ENCODE measurements around the gene UNC5B. TPM values are rescaled to one million over a fixed set of nuclear protein-coding genes. Genes with fewer than 3 reads are reported as not detected.

The UNC5B gene
- total RNA-seq, 1 experiment from 2014 or later = 22.0 TPM

GRCh38 chr10:71281646-71282322, 69.4 kb downstream of the UNC5B start (continued):
- TF ChIP-seq REST (IDR thresholded peaks at IDR 0.05; ENCODE audit: low read depth) (no peak), YY1 (IDR thresholded peaks at IDR 0.05; ENCODE audit: extremely low read depth, insufficient replicate concordance, low read depth, low read length) (no peak), JUND (IDR thresholded peaks at IDR 0.05) (no peak), SRF (IDR thresholded peaks at IDR 0.05; ENCODE audit: low read depth) (no peak), RAD21 (IDR thresholded peaks at IDR 0.05; ENCODE audit: low read depth) (no peak)

- no peaks in the 10 kb centered on the region for H3K79me2 ChIP-seq (ENCODE audit: insufficient read depth, low read length)
- H3K4me1 ChIP-seq (ENCODE audit: control insufficient read depth in 1 of 2, insufficient read depth in 2 of 2, low read length in 2 of 2) = no peaks in the 10 kb centered on the region
- H4K20me1 ChIP-seq (ENCODE audit: insufficient read depth) = no peaks in the 10 kb centered on the region
- H3K36me3 ChIP-seq (ENCODE audit: control insufficient read depth in 1 of 2, insufficient read depth in 2 of 2, low read length in 2 of 2) = peaks cover 0 to 6% of the 10 kb centered on the region in 2 experiments; a peak in 1 of 4 replicates
- intact Hi-C loops (cut with micrococcal nuclease) = no loop called here
- no peak overlapping the region for H3K9ac ChIP-seq (ENCODE audit: low read length)
- no peak for TF ChIP-seq ZNF274 (IDR thresholded peaks at IDR 0.05; ENCODE audit: low read depth, low read length)
- TF ChIP-seq SP1 (IDR thresholded peaks at IDR 0.05; ENCODE audit: low read depth) = no peak
- TF ChIP-seq CBX3 (IDR thresholded peaks at IDR 0.05; ENCODE audit: low read depth) = no peak
- no peak for TF ChIP-seq SRF (IDR thresholded peaks at IDR 0.05; ENCODE audit: low read depth)
- TF ChIP-seq EZH2phosphoT487 (IDR thresholded peaks at IDR 0.05; ENCODE audit: borderline replicate concordance) = no peak
- no peak for TF ChIP-seq ZBTB33 (IDR thresholded peaks at IDR 0.05; ENCODE audit: extremely low read depth, insufficient replicate concordance, low read length)
- TF ChIP-seq ATF3 (IDR thresholded peaks at IDR 0.05) = no peak
- no peak for TF ChIP-seq FOSL1 (IDR thresholded peaks at IDR 0.05; ENCODE audit: low read depth)
- no peak overlapping the region for H3K4me3 ChIP-seq (replicated peaks in 1 of 2; ENCODE audit: low read depth in 1 of 2, low read length in 2 of 2)
- no peak overlapping the region for H3K4me2 ChIP-seq (ENCODE audit: low read length)
- DNase-seq (ENCODE audit: low read depth, low spot score) (no peak), ATAC-seq (no peak)
- H3K9me3 ChIP-seq (ENCODE audit: control insufficient read depth in 1 of 2, insufficient read depth in 1 of 2, low read depth in 1 of 2, low read length in 2 of 2) = no peaks in the 10 kb centered on the region
- POLR2A ChIA-PET = no interaction called here
- no TSS peak for BruUV-seq (replicated peaks)
- CTCF ChIA-PET = interaction anchor here (2.0 kb wide), 1 partner anchor 379 kb away, joined by 6 read pairs; no protein-coding TSS in a partner anchor
- no peaks in the 10 kb centered on the region for H3K27me3 ChIP-seq (ENCODE audit: insufficient read depth, low read length)
- RAD21 ChIA-PET (ENCODE audit: low non-redundant PET in 1 of 2, low total read pairs in 2 of 2, uncharacterized antibody in 2 of 2, unreplicated experiment in 2 of 2) = no interaction called here
- no peaks in the 10 kb centered on the region for H3K9me2 ChIP-seq (ENCODE audit: insufficient read depth)
- no peak overlapping the region for H3K27ac ChIP-seq (ENCODE audit: low read depth, low read length)
- no peak overlapping the region for H2AFZ ChIP-seq (ENCODE audit: low read depth, low read length, poor library complexity, severe bottlenecking)
Measured at GRCh38 chr10:71282323-71282680, 69.9 kb downstream of the UNC5B start.

All from HCT116 (cell line).